Fibroblast of pulmonary artery (primary cell): ENCODE measurements around the gene LANCL2.

Experiments
- DNase-seq: peaks from one replicate; pipeline ENCODE4 v3.0.0-alpha.2; 2010; ENCODE audit warnings: low read depth
- H3K4me3 ChIP-seq: replicated peaks from 2 replicates; pipeline ENCODE4 v1.5.1; 2011; ENCODE audit warnings: low read depth, mild to moderate bottlenecking, control low read depth, low read length, moderate library complexity
- CTCF ChIP-seq: IDR thresholded peaks from 2 replicates; pipeline ENCODE4 v1.5.1; 2011; ENCODE audit warnings: mild to moderate bottlenecking, control low read depth, low read length, inconsistent platforms; ENCODE audit errors: missing control alignments

Gene LANCL2

GRCh38 chr7:55374213-55374612 is 9.1 kb downstream of the LANCL2 start:
- no peak for DNase-seq
- H3K4me3 ChIP-seq = no peak overlapping the region
- TF ChIP-seq CTCF = no peak

GRCh38 chr7:55375237-55375636 is 10.1 kb downstream of the LANCL2 start:
- TF ChIP-seq CTCF = no peak
- H3K4me3 ChIP-seq = no peak overlapping the region
- no peak for DNase-seq

GRCh38 chr7:55377162-55377817 is 12.2 kb downstream of the LANCL2 start:
- TF ChIP-seq CTCF = no peak
- no peak overlapping the region for H3K4me3 ChIP-seq
- no peak for DNase-seq

GRCh38 chr7:55379285-55379684 is 14.1 kb downstream of the LANCL2 start:
- no peak for DNase-seq
- no peak overlapping the region for H3K4me3 ChIP-seq
- TF ChIP-seq CTCF = no peak

- no peak for TF ChIP-seq CTCF
- DNase-seq = no peak
- H3K4me3 ChIP-seq = no peak overlapping the region
Observed at GRCh38 chr7:55381189-55381588, 16.1 kb downstream of the LANCL2 start.

GRCh38 chr7:55381696-55382095 is 16.6 kb downstream of the LANCL2 start:
- no peak for DNase-seq
- H3K4me3 ChIP-seq = no peak overlapping the region
- no peak for TF ChIP-seq CTCF

GRCh38 chr7:55382251-55382650 is 17.1 kb downstream of the LANCL2 start:
- no peak for DNase-seq
- no peak for TF ChIP-seq CTCF
- H3K4me3 ChIP-seq = no peak overlapping the region
